Large intestine (tissue), 3 donors: Measurements from ENCODE around the gene DNAJB6. TPM values are rescaled to one million over a fixed set of nuclear protein-coding genes. Genes with fewer than 3 reads are reported as not detected.

Experiments
- DNase-seq, 2 donors: peaks; one replicate each; pipeline versions ENCODE4 v3.0.0 to v3.0.0-alpha.2; 2013
- H3K27ac ChIP-seq: one replicate; pipeline ENCODE4 v1.5.1; 2013; ENCODE audit warnings: low read length
- H3K27me3 ChIP-seq: 2 replicates; pipeline ENCODE4 v1.6.1; 2013; ENCODE audit warnings: low read length; ENCODE audit not compliant: control insufficient read depth, insufficient read depth
- H3K36me3 ChIP-seq: 2 replicates; pipeline ENCODE4 v1.6.1; 2013; ENCODE audit warnings: low read length; ENCODE audit not compliant: control insufficient read depth, insufficient read depth
- H3K4me1 ChIP-seq: one replicate; pipeline ENCODE4 v1.6.1; 2013; ENCODE audit warnings: low read length; ENCODE audit not compliant: control insufficient read depth, insufficient read depth
- H3K4me3 ChIP-seq: one replicate; pipeline ENCODE4 v1.5.1; 2013; ENCODE audit warnings: low read length
- H3K9me3 ChIP-seq: one replicate; pipeline ENCODE4 v1.6.1; 2013; ENCODE audit warnings: mild to moderate bottlenecking, low read depth, low read length, moderate library complexity; ENCODE audit not compliant: control insufficient read depth
- WGBS: methylation state at CpG from one replicate; pipeline ENCODE4 v1.1.5; 2013; ENCODE audit warnings: low lambda C conversion rate; ENCODE audit not compliant: insufficient coverage; 5-methylcytosine and 5-hydroxymethylcytosine counted together
- polyA plus RNA-seq: library from polyadenylated mRNA; unstranded; fragments of 120-200 nt; gene quantifications from one replicate; pipeline ENCODE4 v1.2.1, GENCODE V29; 2013

Gene DNAJB6
- polyA plus RNA-seq, 1 donor = 102 TPM

- Histone ChIP-seq H3K9me3 (peaks cover 11% of the 10 kb centered on the region), H3K4me1 (no peaks in the 10 kb centered on the region), H3K27me3 (no peaks in the 10 kb centered on the region), H3K4me3 (no peak overlapping the region), H3K36me3 (no peaks in the 10 kb centered on the region), H3K27ac (no peak overlapping the region)
- WGBS = no CpG with 5 or more reads among the region's 3 CpGs
- DNase-seq = no peak
These were observed 37.5 kb upstream of the DNAJB6 start for GRCh38 chr7:157299317-157299612.

- DNase-seq = no peak
- Histone ChIP-seq H3K27me3 (no peaks in the 10 kb centered on the region), H3K9me3 (peaks cover 11% of the 10 kb centered on the region), H3K27ac (no peak overlapping the region), H3K4me1 (no peaks in the 10 kb centered on the region), H3K36me3 (no peaks in the 10 kb centered on the region), H3K4me3 (no peak overlapping the region)
- no CpG with 5 or more reads among the region's 37 CpGs for WGBS
These were observed 37.0 kb upstream of the DNAJB6 start for GRCh38 chr7:157299613-157300368.

- H3K27ac ChIP-seq = no peak overlapping the region
- WGBS = no CpG with 5 or more reads among the region's 29 CpGs
- DNase-seq = no peak
These were observed 36.4 kb upstream of the DNAJB6 start for GRCh38 chr7:157300369-157300825.

GRCh38 chr7:157301610-157302120 is 35.1 kb upstream of the DNAJB6 start:
- no peak for DNase-seq
- Histone ChIP-seq H3K27ac (no peak overlapping the region), H3K4me3 (no peak overlapping the region), H3K27me3 (no peaks in the 10 kb centered on the region), H3K9me3 (peaks cover 11% of the 10 kb centered on the region), H3K4me1 (no peaks in the 10 kb centered on the region), H3K36me3 (no peaks in the 10 kb centered on the region)
- 100% methylated on average over 2 of the region's 10 CpGs for WGBS

More at GRCh38 chr7:157300369-157300825, 36.4 kb upstream of the DNAJB6 start:
- Histone ChIP-seq H3K27me3 (no peaks in the 10 kb centered on the region), H3K4me3 (no peak overlapping the region), H3K9me3 (peaks cover 11% of the 10 kb centered on the region), H3K36me3 (no peaks in the 10 kb centered on the region), H3K4me1 (no peaks in the 10 kb centered on the region)

GRCh38 chr7:157306846-157307838 is 29.7 kb upstream of the DNAJB6 start:
- H3K4me1 ChIP-seq = no peaks in the 10 kb centered on the region
- no peak overlapping the region for H3K27ac ChIP-seq
- DNase-seq = no peak
- no peaks in the 10 kb centered on the region for H3K36me3 ChIP-seq
- H3K9me3 ChIP-seq = no peaks in the 10 kb centered on the region
- H3K4me3 ChIP-seq = no peak overlapping the region
- WGBS = 100% methylated on average over 1 of the region's 27 CpGs
- H3K27me3 ChIP-seq = no peaks in the 10 kb centered on the region

GRCh38 chr7:157309988-157310668 is 26.7 kb upstream of the DNAJB6 start:
- H3K4me1 ChIP-seq = no peaks in the 10 kb centered on the region
- H3K4me3 ChIP-seq = no peak overlapping the region
- no peaks in the 10 kb centered on the region for H3K9me3 ChIP-seq
- H3K36me3 ChIP-seq = no peaks in the 10 kb centered on the region
- DNase-seq = no peak
- 50% methylated on average over 1 of the region's 10 CpGs for WGBS
- no peaks in the 10 kb centered on the region for H3K27me3 ChIP-seq
- no peak overlapping the region for H3K27ac ChIP-seq

GRCh38 chr7:157310676-157311185 is 26.1 kb upstream of the DNAJB6 start:
- Histone ChIP-seq H3K36me3 (no peaks in the 10 kb centered on the region), H3K27ac (no peak overlapping the region), H3K27me3 (no peaks in the 10 kb centered on the region), H3K4me1 (no peaks in the 10 kb centered on the region), H3K9me3 (no peaks in the 10 kb centered on the region), H3K4me3 (no peak overlapping the region)
- no CpG with 5 or more reads among the region's 7 CpGs for WGBS
- no peak for DNase-seq

GRCh38 chr7:157312941-157313340 is 23.9 kb upstream of the DNAJB6 start:
- Histone ChIP-seq H3K4me3 (no peak overlapping the region), H3K4me1 (no peaks in the 10 kb centered on the region), H3K9me3 (no peaks in the 10 kb centered on the region), H3K27ac (no peak overlapping the region), H3K27me3 (no peaks in the 10 kb centered on the region), H3K36me3 (no peaks in the 10 kb centered on the region)
- DNase-seq = no peak
- 84% methylated on average over 3 of the region's 7 CpGs for WGBS

- DNase-seq = no peak
- H3K4me3 ChIP-seq = no peak overlapping the region
- no peaks in the 10 kb centered on the region for H3K27me3 ChIP-seq
- WGBS = no CpG with 5 or more reads among the region's 15 CpGs
- no peaks in the 10 kb centered on the region for H3K4me1 ChIP-seq
- H3K27ac ChIP-seq = no peak overlapping the region
- no peaks in the 10 kb centered on the region for H3K9me3 ChIP-seq
- H3K36me3 ChIP-seq = no peaks in the 10 kb centered on the region
These were observed 23.2 kb upstream of the DNAJB6 start for GRCh38 chr7:157313645-157314044.
